ENCODE data around the gene TRIM15. TPM values are rescaled to one million over a fixed set of nuclear protein-coding genes. Genes with fewer than 3 reads are reported as not detected.

TRIM15 gene
- total and polyA plus RNA-seq, 2 donors: not detected

DNA sequence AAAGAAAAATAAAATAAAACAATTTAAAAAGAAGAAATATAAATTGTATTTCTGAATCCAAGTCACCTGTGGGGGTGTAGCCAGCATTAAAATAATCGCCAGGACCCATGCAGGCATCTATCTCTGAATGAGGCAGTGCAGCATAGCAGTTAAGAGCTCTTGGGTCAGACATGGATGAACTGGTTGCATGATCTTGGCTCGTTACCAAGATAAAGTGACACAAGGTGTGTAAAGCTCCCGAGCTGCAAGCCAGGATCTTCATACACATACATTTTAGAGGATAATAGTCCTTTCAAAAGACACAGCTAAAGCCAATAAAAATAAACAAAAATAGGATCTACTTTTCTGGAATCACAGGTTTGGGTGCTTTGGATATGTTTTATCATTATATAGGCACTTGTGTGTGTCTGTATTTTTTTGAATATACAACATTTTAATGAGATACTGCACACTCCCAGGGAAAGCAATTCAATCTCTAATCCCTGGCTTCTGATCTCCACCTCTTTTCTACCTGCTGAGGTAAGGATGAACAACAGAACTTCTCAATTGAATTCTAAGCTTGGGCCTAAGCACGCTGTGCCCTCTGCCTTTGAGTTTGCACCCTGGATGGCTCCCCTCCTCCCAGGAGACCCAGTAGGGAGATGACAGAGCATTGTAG, 11.2 kb upstream of the TRIM15 start:
- Histone ChIP-seq H3K4me1 (ENCODE audit: insufficient read depth) (no peaks in the 10 kb centered on the region), H3K36me3 (ENCODE audit: insufficient read depth) (no peaks in the 10 kb centered on the region), H3K4me3 (ENCODE audit: low read depth, low read length) (no peak overlapping the region), H3K27ac (ENCODE audit: low read depth) (no peak overlapping the region)
- DNase-seq (ENCODE audit: extremely low spot score): no peak
- WGBS: 64% methylated on average over 4 of the region's 4 CpGs

DNA sequence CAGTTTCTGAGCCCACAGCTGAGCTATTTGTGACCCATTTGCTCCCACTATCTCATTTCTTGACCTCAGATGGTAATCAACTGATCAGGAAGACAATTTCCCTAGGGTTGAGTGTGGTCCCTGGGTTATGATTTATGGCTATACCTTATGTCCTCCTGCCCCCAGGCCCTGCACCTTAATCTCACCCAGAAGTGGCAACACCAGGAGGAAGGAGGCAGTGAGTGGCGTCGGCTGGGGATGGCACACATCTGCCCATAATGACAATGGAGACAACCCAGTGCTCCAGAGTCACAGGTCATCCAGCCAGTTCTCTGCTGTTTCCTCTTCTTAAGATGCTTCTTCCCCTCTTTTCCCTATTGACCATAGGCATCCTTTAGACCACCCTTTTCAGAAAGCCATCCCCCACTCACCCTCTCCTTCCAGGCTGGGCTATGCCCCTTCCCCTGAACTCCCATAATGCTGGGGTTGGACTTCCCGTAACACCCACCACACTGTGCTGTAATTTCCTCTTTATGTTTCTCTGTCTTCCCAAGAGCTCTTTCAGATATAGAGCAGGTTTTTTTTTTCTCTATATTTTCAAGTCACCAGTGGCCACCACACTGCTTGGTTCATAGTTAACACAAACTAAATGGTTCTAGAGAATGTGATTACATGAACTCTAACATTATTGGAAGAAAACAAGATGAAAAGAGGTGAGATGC, 10.3 kb upstream of the TRIM15 start:
- Histone ChIP-seq H3K4me3 (ENCODE audit: low read depth, low read length) (no peak overlapping the region), H3K27ac (ENCODE audit: low read depth) (no peak overlapping the region), H3K4me1 (ENCODE audit: insufficient read depth) (no peaks in the 10 kb centered on the region), H3K36me3 (ENCODE audit: insufficient read depth) (no peaks in the 10 kb centered on the region)
- 83% methylated on average over 3 of the region's 3 CpGs for WGBS
- DNase-seq (ENCODE audit: extremely low spot score): no peak

GRCh38 chr6:30154061-30154460, 9.3 kb upstream of the TRIM15 start:
- H3K36me3 ChIP-seq (ENCODE audit: insufficient read depth): no peaks in the 10 kb centered on the region
- no peak overlapping the region for H3K27ac ChIP-seq (ENCODE audit: low read depth)
- DNase-seq (ENCODE audit: extremely low spot score): no peak
- no peaks in the 10 kb centered on the region for H3K4me1 ChIP-seq (ENCODE audit: insufficient read depth)
- H3K4me3 ChIP-seq (ENCODE audit: low read depth, low read length): no peak overlapping the region
- WGBS: 82% methylated on average over 17 of the region's 17 CpGs

DNA sequence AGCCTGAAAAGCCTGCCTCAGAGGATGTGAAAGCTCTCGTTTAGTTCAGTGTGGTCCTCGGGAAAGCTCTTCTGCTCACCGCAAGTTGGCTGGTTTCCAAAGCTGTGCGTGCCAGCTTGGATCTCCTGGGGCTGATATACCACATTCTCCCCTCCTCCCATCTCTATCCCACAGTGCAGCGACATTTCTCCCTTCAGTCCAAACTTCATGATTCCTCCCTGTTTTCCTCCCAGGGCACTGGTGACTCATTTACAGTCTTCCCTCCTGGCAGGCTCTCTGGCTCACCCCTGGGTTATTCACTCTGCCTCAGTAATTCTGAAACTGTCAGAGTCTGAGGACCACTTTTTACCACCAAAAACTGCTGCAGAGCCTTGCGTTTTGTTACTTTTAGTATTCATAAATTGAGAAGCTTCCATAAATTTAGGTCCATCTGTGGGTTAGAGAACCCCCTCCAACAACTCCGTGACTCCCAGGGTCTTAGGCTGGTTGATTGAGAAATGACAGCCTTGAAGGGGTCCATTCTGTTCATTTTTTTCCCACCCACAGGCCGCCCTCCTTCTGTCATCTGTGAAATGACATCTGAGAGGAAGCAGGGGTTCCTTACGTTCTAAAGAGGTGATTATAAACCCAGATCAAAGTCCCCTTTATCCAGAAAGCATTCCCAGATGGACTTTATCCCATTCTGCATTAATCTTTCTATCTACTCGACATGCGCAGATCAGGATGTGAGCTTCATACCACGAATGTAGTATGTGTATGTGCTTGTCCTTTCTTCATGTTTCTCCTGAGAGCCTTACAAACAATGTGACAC, 8.4 kb upstream of the TRIM15 start:
- no peaks in the 10 kb centered on the region for H3K36me3 ChIP-seq (ENCODE audit: insufficient read depth)
- no peak for DNase-seq (ENCODE audit: extremely low spot score)
- no peak overlapping the region for H3K27ac ChIP-seq (ENCODE audit: low read depth)
- H3K4me1 ChIP-seq (ENCODE audit: insufficient read depth): no peaks in the 10 kb centered on the region
- WGBS: 33% methylated on average over 12 of the region's 12 CpGs
- no peak overlapping the region for H3K4me3 ChIP-seq (ENCODE audit: low read depth, low read length)

DNA sequence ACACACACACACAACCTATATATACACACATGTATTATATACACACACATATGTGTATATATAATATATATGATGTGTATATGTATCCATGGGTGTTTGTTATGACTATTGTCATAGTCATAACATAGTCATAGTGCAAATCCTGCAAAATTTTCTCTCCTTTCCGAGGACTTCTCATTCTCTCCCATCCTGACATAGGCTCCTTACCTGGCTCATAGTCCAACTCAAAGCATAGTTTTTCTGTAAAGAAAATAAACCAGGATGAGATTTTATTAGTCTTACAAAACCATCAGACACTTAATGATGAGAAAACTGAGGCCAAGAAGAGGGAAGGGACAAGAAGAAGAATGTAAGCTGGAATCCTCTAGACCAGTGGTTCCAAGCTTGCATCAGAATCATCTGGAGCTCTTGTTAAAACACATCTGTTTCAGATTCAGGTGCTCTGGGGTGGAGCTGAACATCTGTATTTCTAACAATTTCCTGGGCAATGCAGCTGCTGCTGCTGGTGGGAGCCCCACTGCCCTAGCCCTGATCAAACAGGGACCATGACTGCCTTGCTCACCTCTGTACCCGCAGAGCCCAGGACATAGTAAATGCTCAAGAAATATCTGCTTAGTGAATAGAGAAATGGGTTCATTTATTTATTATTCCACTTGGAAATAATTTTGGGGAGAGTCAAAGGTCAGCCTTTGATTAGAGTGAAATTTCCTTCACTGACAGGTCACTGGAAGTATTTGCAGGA, 7.7 kb upstream of the TRIM15 start:
- 84% methylated on average over 2 of the region's 2 CpGs for WGBS
- Histone ChIP-seq H3K27ac (ENCODE audit: low read depth) (no peak overlapping the region), H3K4me3 (ENCODE audit: low read depth, low read length) (no peak overlapping the region), H3K4me1 (ENCODE audit: insufficient read depth) (no peaks in the 10 kb centered on the region), H3K36me3 (ENCODE audit: insufficient read depth) (no peaks in the 10 kb centered on the region)
- no peak for DNase-seq (ENCODE audit: extremely low spot score)

GRCh38 chr6:30156262-30156599, 7.1 kb upstream of the TRIM15 start:
- DNase-seq (ENCODE audit: extremely low spot score): no peak
- no peaks in the 10 kb centered on the region for H3K4me1 ChIP-seq (ENCODE audit: insufficient read depth)
- no peaks in the 10 kb centered on the region for H3K36me3 ChIP-seq (ENCODE audit: insufficient read depth)
- 32% methylated on average over 4 of the region's 4 CpGs for WGBS
- no peak overlapping the region for H3K4me3 ChIP-seq (ENCODE audit: low read depth, low read length)
- H3K27ac ChIP-seq (ENCODE audit: low read depth): no peak overlapping the region

DNA sequence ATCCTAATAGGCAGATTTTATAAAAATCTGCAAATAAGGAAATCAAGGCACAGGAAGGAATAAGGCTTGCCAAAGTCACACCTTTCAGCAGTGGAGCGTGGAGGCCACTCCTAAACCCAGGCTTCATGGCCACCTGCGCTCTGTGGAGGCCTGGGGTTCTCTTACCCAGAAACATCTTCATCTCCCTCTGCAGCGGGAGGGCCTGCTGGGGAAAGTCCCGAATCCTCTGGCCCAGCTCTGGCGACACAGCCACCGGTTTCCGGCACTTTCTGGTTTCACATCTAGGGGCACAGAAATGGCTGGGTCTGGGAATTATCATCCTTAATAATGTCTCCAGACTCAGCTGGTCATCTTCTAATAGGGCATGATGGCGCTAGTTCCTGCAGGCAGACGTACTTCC, 6.6 kb upstream of the TRIM15 start:
- Histone ChIP-seq H3K27ac (ENCODE audit: low read depth) (no peak overlapping the region), H3K4me1 (ENCODE audit: insufficient read depth) (no peaks in the 10 kb centered on the region), H3K4me3 (ENCODE audit: low read depth, low read length) (no peak overlapping the region), H3K36me3 (ENCODE audit: insufficient read depth) (no peaks in the 10 kb centered on the region)
- WGBS: 91% methylated on average over 9 of the region's 9 CpGs
- no peak for DNase-seq (ENCODE audit: extremely low spot score)

- H3K27ac ChIP-seq (ENCODE audit: low read depth): no peak overlapping the region
- H3K36me3 ChIP-seq (ENCODE audit: insufficient read depth): no peaks in the 10 kb centered on the region
- H3K4me1 ChIP-seq (ENCODE audit: insufficient read depth): no peaks in the 10 kb centered on the region
- no peak for DNase-seq (ENCODE audit: extremely low spot score)
- H3K4me3 ChIP-seq (ENCODE audit: low read depth, low read length): no peak overlapping the region
Observed at GRCh38 chr6:30157581-30157980, 5.8 kb upstream of the TRIM15 start.

GRCh38 chr6:30157999-30158398, 5.3 kb upstream of the TRIM15 start:
- no peaks in the 10 kb centered on the region for H3K4me1 ChIP-seq (ENCODE audit: insufficient read depth)
- no peak overlapping the region for H3K4me3 ChIP-seq (ENCODE audit: low read depth, low read length)
- 83% methylated on average over 2 of the region's 2 CpGs for WGBS
- H3K36me3 ChIP-seq (ENCODE audit: insufficient read depth): no peaks in the 10 kb centered on the region
- no peak overlapping the region for H3K27ac ChIP-seq (ENCODE audit: low read depth)
- DNase-seq (ENCODE audit: extremely low spot score): no peak

DNA sequence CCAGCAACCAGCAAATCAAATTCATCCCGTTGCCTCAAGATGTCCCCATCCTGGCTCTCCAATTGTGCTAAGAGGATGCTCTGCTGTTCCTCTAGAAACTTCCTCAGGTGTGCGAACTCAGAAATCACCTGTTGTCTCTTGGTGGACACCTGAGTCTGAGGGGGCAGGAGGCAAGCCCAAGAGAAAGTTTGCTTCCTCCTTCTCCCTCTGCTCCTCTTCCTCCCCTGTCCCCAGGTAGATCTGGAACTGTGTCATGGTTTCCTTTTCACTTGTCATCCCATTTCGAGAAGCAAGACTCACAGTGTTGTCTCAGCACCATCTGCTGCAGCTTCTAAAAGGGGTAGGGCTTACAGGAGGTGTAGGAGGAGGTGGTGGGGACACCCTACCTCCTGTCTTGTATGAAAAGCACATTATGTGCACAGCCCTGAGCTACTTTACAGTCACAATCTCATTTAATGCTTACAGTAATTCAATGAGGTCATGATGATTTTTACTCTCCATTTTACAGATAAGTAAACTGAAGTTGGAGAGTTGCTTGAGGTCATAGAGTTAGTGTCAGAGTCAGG, 4.8 kb upstream of the TRIM15 start:
- H3K27ac ChIP-seq (ENCODE audit: low read depth): no peak overlapping the region
- no peaks in the 10 kb centered on the region for H3K36me3 ChIP-seq (ENCODE audit: insufficient read depth)
- H3K4me3 ChIP-seq (ENCODE audit: low read depth, low read length): no peak overlapping the region
- DNase-seq (ENCODE audit: extremely low spot score): no peak
- H3K4me1 ChIP-seq (ENCODE audit: insufficient read depth): no peaks in the 10 kb centered on the region
- WGBS: 67% methylated on average over 3 of the region's 3 CpGs

DNA sequence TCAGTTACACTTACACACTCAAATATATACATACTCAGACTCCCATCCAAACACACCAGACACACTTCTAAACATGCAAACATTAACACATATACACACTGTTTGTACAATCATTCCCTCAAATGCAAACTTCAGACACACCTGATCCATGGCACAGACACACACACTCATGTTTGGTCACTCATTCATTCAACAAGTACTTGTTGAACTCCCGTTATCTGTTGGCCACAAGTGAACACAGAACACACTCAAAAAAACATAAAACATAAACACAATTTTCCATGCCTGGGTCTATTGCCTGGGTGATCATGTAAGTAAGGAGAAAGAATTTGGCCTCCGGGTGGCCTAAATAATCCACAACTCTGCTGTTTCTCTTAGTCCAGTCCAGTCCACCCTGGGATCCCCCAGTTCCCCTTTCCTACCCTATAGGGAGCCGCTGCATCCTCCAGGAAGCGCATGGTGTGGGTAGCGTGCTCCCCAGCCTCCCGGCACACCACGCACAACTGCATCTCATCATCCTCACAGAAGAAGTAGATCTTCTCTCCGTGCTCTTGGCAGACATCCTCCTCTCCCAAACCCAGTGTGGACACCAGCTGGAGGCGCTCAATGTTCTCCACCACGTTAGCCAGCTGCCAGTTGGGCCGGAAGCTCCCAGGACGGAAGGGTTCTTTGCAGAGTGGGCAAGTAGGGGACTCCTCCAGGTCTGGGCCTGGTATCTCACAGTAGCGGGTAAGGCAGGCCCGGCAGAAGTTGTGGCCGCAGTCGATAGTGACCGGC, 3.1 kb upstream of the TRIM15 start:
- Histone ChIP-seq H3K27ac (ENCODE audit: low read depth) (no peak overlapping the region), H3K36me3 (ENCODE audit: insufficient read depth) (no peaks in the 10 kb centered on the region), H3K4me3 (ENCODE audit: low read depth, low read length) (no peak overlapping the region), H3K4me1 (ENCODE audit: insufficient read depth) (no peaks in the 10 kb centered on the region)
- 78% methylated on average over 17 of the region's 17 CpGs for WGBS
- DNase-seq (ENCODE audit: extremely low spot score): no peak

- Histone ChIP-seq H3K4me1 (ENCODE audit: insufficient read depth) (no peaks in the 10 kb centered on the region), H3K27ac (ENCODE audit: low read depth) (no peak within 1 kb of the TSS), H3K4me3 (ENCODE audit: low read depth, low read length) (no peak within 1 kb of the TSS), H3K36me3 (ENCODE audit: insufficient read depth) (no peaks in the 10 kb centered on the region)
- DNase-seq (ENCODE audit: extremely low spot score): no peak
- WGBS: 74% methylated on average over 4 of the region's 4 CpGs
Observed at GRCh38 chr6:30160785-30161531, 2.4 kb upstream of the TRIM15 start, which contains the start of gene TRIM10. TRIM10 (minus strand) TSS chr6:30161211; CDS start chr6:30160858, 353 bp downstream.
